ENCODE results near the gene RFWD3. TPM values are rescaled to one million over a fixed set of nuclear protein-coding genes. Genes with fewer than 3 reads are reported as not detected.

RFWD3 gene
- total and polyA plus RNA-seq, 2 of the 4 experiments (the other 2 are of a cell fraction) = 16.7 to 27.6 TPM

- in situ Hi-C loops (cut with MboI; ENCODE audit: low sequenced_read_pairs) = no loop called here
- no peaks in the 10 kb centered on the region for H3K9me3 ChIP-seq (ENCODE audit: control insufficient read depth, insufficient read depth, low read length)
- no peak overlapping the region for H3K56ac ChIP-seq (ENCODE audit: extremely low read depth, insufficient read depth, low read length)
- intact Hi-C loops (cut with micrococcal nuclease) = no loop called here
- POLR2A ChIA-PET (ENCODE audit: unreplicated experiment) = no interaction called here
- no peak overlapping the region for H3K4me3 ChIP-seq (ENCODE audit: insufficient read depth, low read depth, low read length)
- H4K91ac ChIP-seq (ENCODE audit: insufficient read depth, low read depth, low read length) = no peak overlapping the region
- H4K8ac ChIP-seq (ENCODE audit: low read depth in 2 of 2, low read length in 2 of 2) = no peak overlapping the region
- H3K27me3 ChIP-seq (ENCODE audit: control insufficient read depth, insufficient read depth, low read length) = no peaks in the 10 kb centered on the region
- H3K9ac ChIP-seq (ENCODE audit: low read depth, low read length) = no peak overlapping the region
- no peak overlapping the region for H3K4ac ChIP-seq (ENCODE audit: low read depth, low read length)
- no peak overlapping the region for H3K4me2 ChIP-seq (ENCODE audit: low read depth, low read length)
- CTCF ChIA-PET = interaction anchor here (0.6 kb wide), 1 partner anchor 181 kb away, joined by 5 read pairs; no protein-coding TSS in a partner anchor
- H2AFZ ChIP-seq (replicated peaks; ENCODE audit: low read length, poor library complexity) = no peak overlapping the region
- H3K14ac ChIP-seq (replicated peaks; ENCODE audit: low read depth, low read length) = no peak overlapping the region
- no peaks in the 10 kb centered on the region; a peak in 1 of 4 replicates for H3K79me1 ChIP-seq (ENCODE audit: low read depth in 1 of 2, low read length in 2 of 2)
- no peaks in the 10 kb centered on the region for H3K9me1 ChIP-seq (ENCODE audit: insufficient read depth, low read length)
- H4K20me1 ChIP-seq (ENCODE audit: insufficient read depth, low read length) = no peaks in the 10 kb centered on the region
- ATAC-seq (ENCODE audit: low read depth) = no peak
- no peak overlapping the region for H3K27ac ChIP-seq (ENCODE audit: insufficient read depth, low read length)
- dilution Hi-C loops (cut with HindIII; ENCODE audit: low sequenced_read_pairs, unreplicated experiment) = no loop called here
- H3K23ac ChIP-seq (ENCODE audit: low read depth, low read length) = no peak overlapping the region
- no peak overlapping the region for H4K5ac ChIP-seq (ENCODE audit: low read depth, low read length)
- BruUV-seq (replicated peaks) = no TSS peak
- peaks cover 3% of the 10 kb centered on the region for H3K36me3 ChIP-seq (ENCODE audit: control insufficient read depth, insufficient read depth, low read length)
- H2AK5ac ChIP-seq (ENCODE audit: low read depth, low read length) = no peak overlapping the region
- H2BK15ac ChIP-seq (ENCODE audit: low read depth, low read length) = no peak overlapping the region
- TF ChIP-seq CTCF (conservative IDR thresholded peaks at IDR 0.05; ENCODE audit: low read depth, low read length) (no peak), MAZ (IDR thresholded peaks at IDR 0.05; ENCODE audit: borderline replicate concordance, low read depth, low read length) (no peak), MXI1 (IDR thresholded peaks at IDR 0.05; ENCODE audit: borderline replicate concordance, low read depth, low read length) (no peak), CEBPB (IDR thresholded peaks at IDR 0.05; ENCODE audit: low read depth, low read length) (no peak), BHLHE40 (IDR thresholded peaks at IDR 0.05; ENCODE audit: low read depth, low read length) (no peak), NFE2L2 (IDR thresholded peaks at IDR 0.05; ENCODE audit: low read depth, low read length) (no peak), RAD21 (IDR thresholded peaks at IDR 0.05; ENCODE audit: low read length) (no peak), FOS (IDR thresholded peaks at IDR 0.05; ENCODE audit: low read depth, low read length) (no peak), RCOR1 (IDR thresholded peaks at IDR 0.05; ENCODE audit: insufficient replicate concordance, low read length) (no peak), RFX5 (IDR thresholded peaks at IDR 0.05; ENCODE audit: low read depth, low read length) (no peak), CHD1 (IDR thresholded peaks at IDR 0.05; ENCODE audit: low read depth, low read length) (no peak), MAFK (IDR thresholded peaks at IDR 0.05; ENCODE audit: low read depth, low read length) (no peak), USF2 (IDR thresholded peaks at IDR 0.05; ENCODE audit: low read depth, low read length) (no peak)
- H3K18ac ChIP-seq (ENCODE audit: low read depth, low read length) = no peak overlapping the region
- H2BK120ac ChIP-seq (ENCODE audit: low read depth, low read length) = no peak overlapping the region
- H2BK20ac ChIP-seq (ENCODE audit: low read depth, low read length) = no peak overlapping the region
- no peak overlapping the region for H2AK9ac ChIP-seq (replicated peaks; ENCODE audit: low read depth, low read length, poor library complexity)
- H3K4me1 ChIP-seq (ENCODE audit: control insufficient read depth, insufficient read depth, low read length) = no peaks in the 10 kb centered on the region
- DNase-seq = no peak
- H2BK5ac ChIP-seq (ENCODE audit: low read depth, low read length, poor library complexity, severe bottlenecking) = no peak overlapping the region
- 80% methylated on average over 1 of the region's 3 CpGs; no CpG with 5 or more reads in 1 of the 2 experiments for WGBS, 2 experiments (ENCODE audit: extremely low coverage in 2 of 2, insufficient read length in 1 of 2)
Measured at GRCh38 chr16:74673876-74674275, 7.2 kb upstream of the RFWD3 start.

All from IMR-90 (cell line).